ENCODE data around the gene GLIPR2. TPM values are rescaled to one million over a fixed set of nuclear protein-coding genes. Genes with fewer than 3 reads are reported as not detected.
"Not testable (repeated sequence)": the region's sequence is repeated elsewhere in the genome, so short reads cannot be mapped to it uniquely, and the experiment has no call there.

GLIPR2 gene
- total RNA-seq, 2 donors from 2014 or later: 38.6 to 54.2 TPM

GRCh38 chr9:36174271-36174670, 37.7 kb downstream of the GLIPR2 start:
- H3K27me3 ChIP-seq (ENCODE audit: control insufficient read depth, insufficient read depth, low read length, poor library complexity, severe bottlenecking): no peaks in the 10 kb centered on the region
- peaks cover 4% of the 10 kb centered on the region for H3K4me1 Mint-ChIP-seq
- no peak overlapping the region for H3K27ac ChIP-seq (ENCODE audit: low read depth, low read length)
- no peak overlapping the region for H3K9ac ChIP-seq (ENCODE audit: extremely low read depth, low read length, poor library complexity, severe bottlenecking)
- H3K36me3 Mint-ChIP-seq (ENCODE audit: low read depth): peaks cover 2% of the 10 kb centered on the region
- H3K4me3 ChIP-seq (ENCODE audit: low read length): no peak overlapping the region
- peaks cover 10% of the 10 kb centered on the region for H3K27me3 Mint-ChIP-seq (ENCODE audit: insufficient read depth)
- H3K27ac Mint-ChIP-seq: no peak overlapping the region
- H3K9me3 Mint-ChIP-seq: peaks cover 18% of the 10 kb centered on the region
- peaks cover 10% of the 10 kb centered on the region for H3K9me3 ChIP-seq (ENCODE audit: control insufficient read depth, low read length)
- no peaks in the 10 kb centered on the region for H3K4me1 ChIP-seq (ENCODE audit: control insufficient read depth, insufficient read depth, low read length)
- 96 to 100% methylated on average over 2 to 7 of the region's 7 CpGs for WGBS, 2 experiments (ENCODE audit: insufficient coverage in 1 of 2, insufficient read length in 1 of 2)
- DNase-seq: no peak
- TF ChIP-seq CTCF (conservative IDR thresholded peaks at IDR 0.05): no peak
- no peaks in the 10 kb centered on the region for H3K36me3 ChIP-seq (ENCODE audit: control insufficient read depth, insufficient read depth, low read length)
- no peak overlapping the region for H3K4me3 Mint-ChIP-seq

- DNase-seq: no peak
- TF ChIP-seq CTCF (conservative IDR thresholded peaks at IDR 0.05): no peak
- WGBS, 2 experiments (ENCODE audit: insufficient coverage in 1 of 2, insufficient read length in 1 of 2): 86% methylated on average over 3 of the region's 3 CpGs; no CpG with 5 or more reads in 1 of the 2 experiments
- H3K36me3 Mint-ChIP-seq (ENCODE audit: low read depth): peaks cover 2% of the 10 kb centered on the region
- Histone ChIP-seq H3K27ac (ENCODE audit: low read depth, low read length) (no peak overlapping the region), H3K9me3 (ENCODE audit: control insufficient read depth, low read length) (peaks cover 12% of the 10 kb centered on the region), H3K4me1 (ENCODE audit: control insufficient read depth, insufficient read depth, low read length) (no peaks in the 10 kb centered on the region), H3K4me3 (ENCODE audit: low read length) (no peak overlapping the region), H3K27me3 (ENCODE audit: control insufficient read depth, insufficient read depth, low read length, poor library complexity, severe bottlenecking) (no peaks in the 10 kb centered on the region), H3K36me3 (ENCODE audit: control insufficient read depth, insufficient read depth, low read length) (no peaks in the 10 kb centered on the region), H3K9ac (ENCODE audit: extremely low read depth, low read length, poor library complexity, severe bottlenecking) (no peak overlapping the region)
- H3K9me3 Mint-ChIP-seq: peaks cover 22% of the 10 kb centered on the region
- peaks cover 6% of the 10 kb centered on the region for H3K27me3 Mint-ChIP-seq (ENCODE audit: insufficient read depth)
- H3K27ac Mint-ChIP-seq: no peak overlapping the region
- H3K4me1 Mint-ChIP-seq: peaks cover 4% of the 10 kb centered on the region
- no peak overlapping the region for H3K4me3 Mint-ChIP-seq
Measured at GRCh38 chr9:36174731-36175130, 38.2 kb downstream of the GLIPR2 start.

- not testable (repeated sequence) for H3K27ac Mint-ChIP-seq; H3K27ac ChIP-seq (ENCODE audit: low read depth, low read length); DNase-seq; H3K36me3 Mint-ChIP-seq (ENCODE audit: low read depth); H3K9ac ChIP-seq (ENCODE audit: extremely low read depth, low read length, poor library complexity, severe bottlenecking); H3K4me3 Mint-ChIP-seq; H3K4me1 ChIP-seq (ENCODE audit: control insufficient read depth, insufficient read depth, low read length); H3K36me3 ChIP-seq (ENCODE audit: control insufficient read depth, insufficient read depth, low read length); H3K4me3 ChIP-seq (ENCODE audit: low read length); H3K4me1 Mint-ChIP-seq; H3K27me3 ChIP-seq (ENCODE audit: control insufficient read depth, insufficient read depth, low read length, poor library complexity, severe bottlenecking); H3K27me3 Mint-ChIP-seq (ENCODE audit: insufficient read depth)
- H3K9me3 Mint-ChIP-seq: peaks cover 26% of the 10 kb centered on the region
- WGBS, 2 experiments (ENCODE audit: insufficient coverage in 1 of 2, insufficient read length in 1 of 2): 99 to 100% methylated on average over 2 to 3 of the region's 3 CpGs
- H3K9me3 ChIP-seq (ENCODE audit: control insufficient read depth, low read length): peaks cover 17% of the 10 kb centered on the region
Measured at GRCh38 chr9:36175209-36175608, 38.7 kb downstream of the GLIPR2 start.

- not testable (repeated sequence) for H3K4me3 ChIP-seq (ENCODE audit: low read length); H3K9ac ChIP-seq (ENCODE audit: extremely low read depth, low read length, poor library complexity, severe bottlenecking); H3K4me3 Mint-ChIP-seq; H3K27ac Mint-ChIP-seq; DNase-seq; H3K27ac ChIP-seq (ENCODE audit: low read depth, low read length); H3K4me1 ChIP-seq (ENCODE audit: control insufficient read depth, insufficient read depth, low read length); H3K36me3 ChIP-seq (ENCODE audit: control insufficient read depth, insufficient read depth, low read length); H3K4me1 Mint-ChIP-seq; H3K27me3 Mint-ChIP-seq (ENCODE audit: insufficient read depth); H3K27me3 ChIP-seq (ENCODE audit: control insufficient read depth, insufficient read depth, low read length, poor library complexity, severe bottlenecking); H3K36me3 Mint-ChIP-seq (ENCODE audit: low read depth)
- peaks cover 29% of the 10 kb centered on the region for H3K9me3 ChIP-seq (ENCODE audit: control insufficient read depth, low read length)
- 89 to 94% methylated on average over 8 to 10 of the region's 10 CpGs for WGBS, 2 experiments (ENCODE audit: insufficient coverage in 1 of 2, insufficient read length in 1 of 2)
- peaks cover 39% of the 10 kb centered on the region for H3K9me3 Mint-ChIP-seq
Measured at GRCh38 chr9:36176496-36176895, 40.0 kb downstream of the GLIPR2 start.
